ENCODE results near the gene ARHGEF9.
"Not testable (repeated sequence)": the region's sequence is repeated elsewhere in the genome, so short reads cannot be mapped to it uniquely, and the experiment has no call there.

ARHGEF9 gene

DNA sequence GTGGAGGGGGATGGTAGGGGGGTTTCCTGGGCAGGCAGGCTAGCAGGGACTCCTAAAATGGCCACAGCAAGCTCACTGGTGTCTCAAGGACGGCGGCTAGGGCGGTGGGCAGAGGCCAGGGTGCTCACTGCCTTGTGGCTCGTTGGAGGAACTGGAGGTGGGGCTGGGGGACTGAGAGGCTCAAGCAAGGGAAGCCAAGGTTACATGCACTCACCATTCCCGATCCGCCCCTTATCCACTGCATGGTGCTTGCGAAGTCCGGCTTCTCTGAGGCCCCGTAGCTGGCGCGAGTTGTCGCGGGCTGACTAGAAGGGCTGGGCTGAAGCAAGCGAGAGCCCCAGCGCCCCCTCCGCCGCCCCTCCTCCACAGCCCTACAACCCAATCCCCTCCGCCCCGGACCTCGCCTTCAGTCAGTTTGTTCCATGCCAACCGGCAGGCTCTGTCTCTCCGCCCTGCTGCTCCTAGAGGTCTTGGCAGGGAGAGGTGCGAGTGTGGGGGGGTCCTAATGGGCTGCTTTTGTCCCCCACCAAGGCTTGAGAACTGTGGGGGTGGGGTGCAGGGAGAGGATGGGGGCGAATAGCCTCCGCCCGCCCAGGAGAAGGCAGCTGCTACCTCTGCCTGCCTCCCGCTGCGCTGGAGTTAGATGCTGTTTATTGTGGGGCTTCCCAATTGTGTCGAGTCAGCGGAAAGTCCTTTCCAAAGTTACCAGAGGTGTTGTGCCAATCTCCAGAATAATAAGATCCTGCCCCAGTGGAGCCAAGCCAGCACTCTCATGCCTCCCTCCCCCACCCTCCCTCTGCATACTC, at the start of gene ARHGEF9:
Gene ARHGEF9 (minus strand): TSS at position 313 of the 806 bp plus-strand sequence. CDS start 69 bp downstream, at position 244.
- peak; percentile 48 for DNase-seq (ENCODE audit: low read depth, low spot score)

DNA sequence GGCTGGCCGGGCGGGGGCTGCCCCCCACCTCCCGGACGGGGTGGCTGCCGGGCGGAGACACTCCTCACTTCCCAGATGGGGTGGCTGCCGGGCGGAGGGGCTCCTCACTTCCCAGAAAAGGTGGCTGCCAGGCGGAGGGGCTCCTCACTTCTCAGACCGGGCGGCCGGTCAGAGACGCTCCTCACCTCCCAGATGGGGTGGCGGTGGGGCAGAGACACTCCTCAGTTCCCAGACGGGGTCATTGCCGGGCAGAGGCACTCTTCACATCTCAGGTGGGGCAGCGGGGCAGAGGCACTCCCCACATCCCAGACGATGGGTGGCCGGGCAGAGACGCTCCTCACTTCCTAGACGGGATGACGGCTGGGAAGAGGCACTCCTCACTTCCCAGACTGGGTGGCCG, 40.4 kb upstream of the ARHGEF9 start:
- not testable (repeated sequence) for DNase-seq (ENCODE audit: low read depth, low spot score)

DNA sequence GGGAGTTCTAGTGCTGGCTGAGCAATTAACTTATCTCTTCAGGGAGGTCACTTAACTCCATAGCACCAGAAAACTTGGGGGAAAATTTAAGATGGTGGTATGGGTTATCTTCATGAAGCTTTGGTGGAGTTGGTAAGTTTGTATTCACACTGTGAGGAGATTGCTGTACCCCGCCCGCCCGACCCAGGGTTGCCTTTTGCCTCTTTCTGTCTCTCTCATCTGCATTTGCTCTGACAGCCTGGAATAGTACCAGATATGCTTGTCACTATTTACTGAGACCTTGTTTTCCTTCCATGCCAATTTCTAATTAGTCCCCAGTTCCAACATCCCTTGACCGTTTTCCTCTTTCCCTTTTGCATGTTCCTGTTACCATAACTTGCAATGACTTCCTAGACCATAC, 33.1 kb upstream of the ARHGEF9 start:
- DNase-seq (ENCODE audit: low read depth, low spot score) = no peak

DNA sequence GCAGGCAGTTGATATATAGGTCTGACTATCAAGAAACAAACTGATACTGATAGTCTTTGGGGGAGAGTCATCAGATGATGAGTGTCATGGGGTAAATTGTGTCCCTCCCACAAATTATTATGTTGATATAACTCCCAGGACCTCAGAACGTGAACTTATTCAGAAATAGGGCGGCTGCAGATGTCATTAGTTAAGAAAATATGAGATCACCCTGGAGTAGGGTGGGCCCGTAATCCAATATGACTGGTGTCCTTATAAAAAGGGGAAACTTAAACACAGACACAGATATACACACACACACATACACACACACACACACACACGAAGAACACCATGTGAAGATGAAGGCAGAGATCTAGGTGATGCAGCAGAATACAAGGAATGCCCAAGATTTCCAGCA, 32.7 kb upstream of the ARHGEF9 start:
- DNase-seq (ENCODE audit: low read depth, low spot score) = no peak

DNA sequence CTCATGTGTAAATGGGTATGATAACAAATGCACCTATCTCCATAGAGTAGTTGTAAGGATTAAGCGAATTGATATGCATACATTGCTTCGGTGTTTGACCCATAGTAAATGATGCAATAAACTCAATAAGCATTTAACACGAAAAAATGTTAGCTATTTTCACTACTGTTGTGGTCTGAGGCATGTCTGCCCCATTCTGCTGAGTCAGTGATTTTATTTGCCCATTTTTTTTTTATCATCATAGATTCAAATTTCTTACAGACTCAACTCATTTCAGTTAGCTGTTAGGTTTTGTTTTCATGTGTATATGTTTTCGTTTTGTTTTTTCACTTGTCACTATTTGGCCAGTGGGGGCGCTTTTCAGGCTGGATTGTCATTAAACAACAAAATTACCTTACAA, 27.8 kb upstream of the ARHGEF9 start:
- DNase-seq (ENCODE audit: low read depth, low spot score) = no peak

DNA sequence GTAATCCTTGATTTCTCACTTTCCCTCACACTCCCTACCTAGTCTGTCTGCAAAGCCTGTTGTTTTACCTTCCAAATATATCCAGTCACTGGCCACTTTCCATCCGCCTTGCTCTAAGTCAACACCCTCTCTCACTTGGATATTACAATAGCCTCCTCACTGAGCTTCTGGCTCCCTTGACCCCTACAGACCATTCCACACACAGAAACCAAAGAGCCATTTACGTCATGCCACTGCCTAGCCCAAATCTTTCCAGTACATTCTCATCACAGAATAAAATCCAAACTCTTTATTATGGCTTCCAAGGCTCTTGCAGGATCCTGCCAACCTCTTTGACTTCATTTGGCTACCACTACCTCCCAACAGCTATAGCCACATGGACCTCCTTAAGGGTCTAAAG, 25.7 kb upstream of the ARHGEF9 start:
- no peak for DNase-seq (ENCODE audit: low read depth, low spot score)

DNA sequence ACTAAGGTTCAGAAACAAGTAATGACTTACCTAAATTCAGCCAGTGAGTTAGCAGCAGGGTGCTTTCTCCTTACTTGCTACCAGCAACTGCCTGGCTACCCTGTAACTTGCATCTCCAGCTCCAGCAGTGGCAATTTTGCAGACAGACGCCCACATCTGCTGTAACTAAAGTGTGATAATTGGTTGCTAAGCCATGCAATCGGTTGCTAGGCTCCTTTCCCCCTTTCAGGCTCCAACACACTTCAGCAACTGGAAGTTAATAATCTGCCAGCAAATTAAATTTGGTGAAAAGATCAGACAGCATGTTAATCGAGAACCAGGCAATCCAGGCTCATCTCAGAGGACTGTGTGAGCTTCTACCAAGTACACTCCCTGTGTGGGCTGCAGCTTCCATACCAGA, 24.2 kb upstream of the ARHGEF9 start:
- DNase-seq (ENCODE audit: low read depth, low spot score) = no peak

DNA sequence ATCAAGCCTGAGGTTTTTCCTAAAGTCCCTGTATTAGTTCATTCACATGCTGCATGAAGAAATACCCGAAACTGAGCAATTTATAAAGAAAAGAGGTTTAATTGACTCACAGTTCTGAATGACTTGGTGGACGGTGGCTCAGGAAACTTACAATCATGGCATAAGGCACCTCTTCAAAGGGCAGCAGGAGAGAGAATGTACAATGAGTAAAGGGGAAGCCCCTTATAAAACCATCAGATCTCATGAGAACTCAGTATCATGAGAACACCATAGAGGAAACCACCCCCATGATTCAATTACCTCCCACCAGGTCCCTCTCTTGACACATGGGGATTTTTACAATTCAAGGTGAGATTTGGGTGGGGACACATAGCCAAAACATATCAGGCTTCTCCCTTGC, 10.4 kb upstream of the ARHGEF9 start:
- not testable (repeated sequence) for DNase-seq (ENCODE audit: low read depth, low spot score)

DNA sequence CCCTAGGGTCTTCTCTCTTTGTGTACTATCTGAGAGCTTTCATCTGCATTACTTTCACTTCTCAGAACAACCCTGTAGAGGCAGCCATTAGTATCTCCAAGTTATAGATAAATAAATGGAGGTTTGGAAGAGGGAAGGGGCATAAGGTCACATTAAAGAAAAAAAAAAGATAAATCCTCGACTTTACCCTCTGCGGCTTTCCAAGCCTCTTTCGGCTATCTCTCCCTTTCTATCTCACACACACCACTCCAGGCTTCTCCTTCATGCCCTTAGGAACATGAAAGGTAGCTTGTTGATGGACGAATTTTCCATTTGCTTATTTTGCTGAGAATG, 660 bp upstream of the ARHGEF9 start:
- no peak for DNase-seq (ENCODE audit: low read depth, low spot score)

DNA sequence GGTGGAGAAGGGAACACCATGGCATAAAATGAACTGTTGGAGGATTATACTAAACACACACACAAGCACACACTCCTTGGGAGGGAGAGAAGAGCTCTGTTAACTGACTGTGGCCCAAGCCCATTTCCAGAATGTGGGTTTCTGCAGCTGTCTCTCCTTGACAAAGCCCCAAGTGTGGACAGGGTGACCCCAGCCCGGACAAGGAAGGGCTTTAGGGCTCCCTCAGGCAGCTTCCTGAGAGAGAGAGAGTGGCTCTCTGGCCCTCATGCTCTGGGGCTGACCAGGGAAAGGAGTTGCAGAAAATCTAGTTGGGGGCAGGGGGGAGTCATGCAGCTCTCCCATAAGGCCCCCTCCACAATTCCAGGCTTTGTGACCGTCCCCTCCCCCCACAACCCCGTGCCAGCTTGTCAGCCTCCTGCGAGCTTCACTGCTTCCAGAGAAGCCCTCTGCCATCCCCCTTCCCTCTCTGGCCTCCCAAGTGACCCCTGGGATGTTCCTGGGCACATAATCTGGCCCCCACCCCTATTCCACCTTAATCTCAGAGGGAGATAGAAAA, 590 bp downstream of the ARHGEF9 start:
- DNase-seq (ENCODE audit: low read depth, low spot score) = no peak

DNA sequence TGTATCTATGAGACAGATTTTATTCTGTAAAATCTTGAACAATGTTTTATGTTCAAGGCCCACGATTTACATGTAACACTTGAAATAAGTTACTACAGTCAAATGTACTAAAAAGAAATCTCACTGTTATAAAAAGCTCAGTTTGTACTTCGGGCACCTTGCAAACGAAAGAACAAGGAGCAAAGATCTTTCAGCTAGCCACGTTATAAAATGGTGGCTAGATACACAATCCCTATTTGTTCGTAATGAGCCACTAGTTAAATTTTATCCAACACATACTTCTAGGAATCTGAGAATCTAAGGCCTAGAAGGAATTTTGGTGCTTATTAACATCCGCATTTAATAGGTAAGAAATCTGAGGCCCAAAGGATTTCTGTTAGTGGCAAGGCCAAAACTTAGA, 2.5 kb downstream of the ARHGEF9 start:
- DNase-seq (ENCODE audit: low read depth, low spot score) = no peak

DNA sequence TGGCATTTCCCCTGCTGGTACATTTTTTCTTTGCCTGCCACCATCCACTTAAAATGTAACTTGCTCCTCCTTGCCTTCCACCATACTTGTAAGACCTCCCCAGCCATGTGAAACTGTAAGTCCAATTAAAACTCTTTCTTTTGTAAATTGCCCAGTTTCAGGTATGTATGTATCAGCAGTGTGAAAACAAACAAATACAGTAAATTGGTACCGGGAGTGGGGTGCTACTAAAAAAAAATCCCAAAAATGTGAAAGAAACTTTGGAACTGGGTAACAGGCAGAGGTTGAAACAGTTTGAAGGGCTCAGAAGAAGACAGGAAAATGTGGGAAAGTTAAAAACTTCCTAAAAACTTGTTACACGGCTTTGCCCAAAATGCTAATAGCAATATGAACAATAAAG, 16.3 kb downstream of the ARHGEF9 start:
- no peak for DNase-seq (ENCODE audit: low read depth, low spot score)

DNA sequence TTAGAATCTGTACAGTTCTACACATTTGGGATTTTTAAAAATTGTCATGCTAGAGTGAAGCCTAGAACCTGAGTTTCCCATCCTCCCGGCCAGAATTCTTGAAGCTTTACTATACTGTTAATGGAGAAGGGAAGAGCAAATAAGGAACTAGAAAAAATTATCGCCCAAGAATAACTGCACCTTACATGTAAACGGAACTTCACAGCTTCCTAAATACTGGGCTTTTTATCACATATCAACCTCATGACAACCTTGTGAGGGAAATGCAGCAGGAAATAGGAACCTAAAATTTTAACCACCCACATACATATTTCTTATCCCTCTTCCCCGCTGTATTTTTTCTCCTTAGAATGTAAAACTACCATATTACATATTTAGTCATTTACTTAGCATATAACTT, 19.3 kb downstream of the ARHGEF9 start:
- no peak for DNase-seq (ENCODE audit: low read depth, low spot score)

DNA sequence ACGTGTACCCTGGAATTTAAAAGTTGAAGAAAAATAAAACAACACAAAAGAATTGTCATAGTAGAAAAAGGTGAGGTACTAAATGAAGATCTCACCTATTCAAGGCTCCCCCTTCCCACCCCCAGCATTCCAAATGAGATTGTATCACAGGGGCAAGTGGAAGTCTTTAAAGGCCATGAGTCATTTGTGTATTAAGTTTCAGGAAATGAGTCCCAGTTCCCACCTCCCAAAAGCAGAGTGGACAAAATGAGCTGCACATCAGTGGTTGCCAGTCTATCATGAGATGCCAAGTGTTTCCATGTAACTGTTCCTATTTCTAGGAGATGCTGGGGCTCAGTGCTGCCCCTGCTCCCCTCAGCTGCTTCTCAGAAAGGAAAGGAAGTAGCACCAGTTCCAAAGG, 20.1 kb downstream of the ARHGEF9 start:
- no peak for DNase-seq (ENCODE audit: low read depth, low spot score)

DNA sequence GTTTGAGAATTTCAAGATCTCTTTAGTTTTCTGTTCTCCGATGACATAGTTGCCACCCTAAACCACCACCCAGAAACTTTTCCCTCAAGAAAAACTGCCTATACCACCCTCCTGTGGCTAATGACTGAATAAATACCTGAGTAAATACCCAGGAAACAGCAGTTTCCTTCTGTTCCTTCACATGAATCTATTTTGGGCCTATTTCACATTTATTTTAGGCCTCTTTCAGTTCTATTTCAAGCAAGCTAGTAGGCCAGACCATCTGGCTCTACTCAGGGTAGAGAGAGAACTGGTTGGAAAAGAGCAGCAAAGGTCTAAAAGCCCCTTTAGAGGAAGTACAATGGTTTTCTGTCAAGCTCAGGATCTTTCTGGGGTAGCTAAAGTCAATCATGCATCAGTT, 23.4 kb downstream of the ARHGEF9 start:
- no peak for DNase-seq (ENCODE audit: low read depth, low spot score)

DNA sequence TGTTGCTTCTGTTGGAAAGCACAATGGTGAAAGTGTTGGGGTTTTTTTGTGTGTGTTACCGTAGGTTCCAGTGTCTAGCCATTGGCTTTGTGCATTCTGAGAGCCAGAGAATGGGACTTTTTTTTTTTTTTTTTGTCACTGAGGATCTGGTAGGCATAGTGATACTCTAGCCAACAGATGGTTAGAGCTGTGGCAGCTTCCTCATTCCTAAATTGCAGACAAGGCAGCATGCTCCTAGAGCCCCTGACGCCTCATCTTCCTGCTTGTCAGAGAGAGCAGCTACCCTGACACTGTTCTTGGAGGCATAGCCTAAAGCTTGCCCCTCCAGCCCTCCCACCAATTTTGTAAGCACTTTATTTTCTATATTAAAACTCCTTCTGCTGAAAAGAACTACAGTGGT, 27.0 kb downstream of the ARHGEF9 start:
- no peak for DNase-seq (ENCODE audit: low read depth, low spot score)

DNA sequence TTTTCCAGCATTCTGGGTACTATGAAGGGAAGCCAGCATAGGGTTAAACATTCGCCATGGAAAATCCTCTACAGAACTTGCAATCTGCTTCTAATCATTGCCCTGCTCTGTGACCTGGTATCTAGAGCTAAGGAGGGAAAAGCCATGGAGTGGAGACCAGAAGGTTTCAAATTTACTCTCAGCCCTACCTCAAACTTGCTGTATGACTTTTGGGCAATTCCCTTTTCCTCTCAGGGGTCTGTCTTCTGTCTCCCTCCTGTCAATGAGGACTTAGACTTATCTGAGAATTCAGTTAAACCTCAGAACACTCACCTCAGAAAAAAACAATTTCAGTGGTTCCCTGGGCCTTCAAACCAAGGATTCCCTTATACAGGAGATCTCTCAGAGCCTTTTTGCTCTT, 29.1 kb downstream of the ARHGEF9 start:
- no peak for DNase-seq (ENCODE audit: low read depth, low spot score)

DNA sequence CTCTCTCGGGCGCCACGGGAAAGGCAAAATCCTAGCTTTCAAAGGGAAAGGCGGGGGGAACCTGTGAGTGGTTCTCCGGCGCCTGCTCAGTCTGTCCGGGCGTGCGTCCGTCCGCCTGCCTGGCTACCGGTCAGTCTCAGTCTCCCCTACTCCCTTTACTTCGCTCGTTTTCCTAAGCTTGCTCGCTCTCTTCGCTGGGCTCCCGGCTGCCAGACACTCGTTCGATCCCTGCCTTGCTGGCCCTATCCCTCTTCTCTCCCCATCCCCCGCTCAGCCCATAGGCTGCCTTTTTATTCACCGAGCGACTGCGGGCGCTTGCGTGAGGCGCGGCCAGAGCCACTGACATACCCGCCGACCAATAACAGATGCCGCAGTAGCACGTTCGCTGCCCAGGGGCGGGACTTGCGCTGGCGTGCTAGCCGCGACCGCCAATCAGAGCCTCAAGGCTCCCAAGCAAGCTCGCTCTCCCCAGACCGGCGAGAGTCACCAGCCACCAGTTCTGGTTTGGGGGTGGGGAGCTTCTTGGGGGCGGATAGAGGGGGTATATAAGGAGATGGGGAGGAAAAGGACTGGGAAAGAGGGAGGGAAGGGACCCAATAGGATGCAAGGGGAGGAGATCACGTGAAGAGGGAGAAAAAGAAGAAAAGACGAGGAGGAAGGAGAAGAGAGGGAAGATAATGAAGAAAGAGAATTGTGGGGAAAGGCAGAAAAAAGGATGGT, 30.0 kb downstream of the ARHGEF9 start:
- peak; percentile 70 for DNase-seq (ENCODE audit: low read depth, low spot score)

DNA sequence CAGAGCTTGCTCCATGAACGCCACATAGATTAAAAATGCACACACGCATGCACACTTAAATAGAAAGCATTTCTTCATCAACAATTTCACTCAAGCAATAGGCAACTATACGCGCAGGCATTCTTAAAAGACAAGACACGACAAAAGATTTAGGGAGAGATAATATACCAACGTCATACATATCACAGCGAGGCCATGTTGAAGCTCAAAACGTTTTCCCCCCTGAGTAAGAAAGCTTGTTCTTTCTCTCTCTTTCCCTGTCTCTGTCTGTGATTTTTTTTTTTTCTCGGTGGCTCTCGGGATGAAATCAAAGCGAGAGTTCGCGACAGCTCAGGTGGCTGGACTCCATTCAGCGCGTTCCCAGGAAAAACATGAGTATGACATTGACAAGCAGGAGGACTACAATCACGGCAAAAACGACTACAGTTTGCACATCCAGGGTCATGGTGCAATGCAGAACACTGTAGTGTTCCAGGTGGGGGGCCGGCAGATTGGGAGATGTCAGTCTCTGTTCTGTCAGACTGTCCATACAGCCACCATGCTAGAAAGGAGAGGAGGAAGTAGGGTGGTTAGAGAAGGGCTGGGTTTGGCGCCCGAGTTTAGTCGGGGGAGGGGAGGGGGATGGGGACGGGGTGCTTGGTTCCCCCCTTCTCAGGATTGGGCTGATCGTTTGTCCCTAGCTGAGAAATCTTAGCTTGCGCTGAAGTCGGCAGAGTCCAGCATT, 30.7 kb downstream of the ARHGEF9 start:
- no peak for DNase-seq (ENCODE audit: low read depth, low spot score)

DNA sequence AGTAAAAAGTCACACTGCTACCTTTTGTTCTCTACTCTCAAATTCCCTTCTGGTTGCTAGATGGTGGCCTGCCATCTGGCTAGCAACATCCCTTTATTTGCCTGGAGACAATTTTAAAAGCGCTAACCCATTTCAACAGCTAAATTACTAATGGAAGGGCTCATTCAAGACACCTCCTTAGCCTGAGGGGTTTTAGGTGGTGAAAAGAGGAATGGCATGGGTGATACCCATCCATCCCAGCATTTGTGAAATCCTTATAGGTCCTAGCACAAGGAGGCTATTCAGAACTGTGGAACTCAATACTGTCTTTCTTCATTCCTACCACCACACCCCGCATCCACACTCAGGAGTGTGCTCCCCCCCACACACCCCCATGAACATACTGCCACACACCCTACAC, 33.5 kb downstream of the ARHGEF9 start:
- DNase-seq (ENCODE audit: low read depth, low spot score) = no peak

DNA sequence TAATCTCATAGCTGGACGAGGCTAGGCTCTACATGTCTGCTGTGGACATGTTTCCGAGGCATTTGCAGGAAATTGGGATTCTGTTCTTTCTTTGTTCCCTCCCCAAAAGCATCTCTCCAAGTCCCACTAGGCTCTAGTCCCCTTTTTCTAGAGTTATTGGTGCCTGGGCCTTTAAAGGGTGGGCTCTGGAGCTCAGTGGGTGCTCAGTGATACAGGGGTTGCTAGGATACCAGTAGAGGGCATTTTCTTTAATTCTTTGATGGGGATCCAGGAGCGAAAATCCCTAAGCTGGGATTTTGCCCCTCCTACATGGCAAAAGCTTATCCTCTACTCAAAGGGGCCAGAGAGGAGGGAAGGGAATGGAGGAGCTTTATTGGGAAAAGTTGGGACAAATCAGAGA, 34.2 kb downstream of the ARHGEF9 start:
- DNase-seq (ENCODE audit: low read depth, low spot score) = no peak

DNA sequence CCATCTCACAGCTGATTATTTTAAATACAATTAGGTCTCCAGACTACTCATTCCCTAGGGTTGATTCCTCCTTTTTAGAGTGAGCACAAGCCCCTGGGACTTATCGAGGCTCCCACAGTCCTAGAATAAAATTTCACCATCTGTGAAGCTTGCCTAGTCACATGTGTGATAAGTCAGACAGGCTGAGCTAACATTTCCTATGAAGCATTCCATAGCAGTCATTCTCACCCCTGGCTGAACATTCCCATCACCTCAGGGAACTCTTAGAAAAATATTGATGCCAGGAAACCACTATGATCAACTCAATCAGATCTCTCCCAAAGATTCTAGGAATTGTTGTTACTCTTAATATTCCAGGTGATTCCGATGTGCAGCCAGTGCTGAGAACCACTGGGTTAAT, 37.7 kb downstream of the ARHGEF9 start:
- no peak for DNase-seq (ENCODE audit: low read depth, low spot score)
